Neural cell (in vitro differentiated cells): Measurements from ENCODE around the gene LPP. TPM values are rescaled to one million over a fixed set of nuclear protein-coding genes. Genes with fewer than 3 reads are reported as not detected.

Experiments used
- H2AFZ ChIP-seq: fragments of 200-600, 300-800 bp; sonication (generic), shearing (Covaris generic); 2 replicates; pipeline ENCODE4 v1.6.0; 2014; ENCODE audit warnings: low read depth, mild to moderate bottlenecking, antibody characterized with exemption, low read length, moderate library complexity
- H3F3A ChIP-seq: fragments of 200-600 bp; shearing (Covaris generic); 2 replicates; pipeline ENCODE4 v1.6.1; 2016; ENCODE audit warnings: mild to moderate bottlenecking, moderate library complexity, mixed read lengths, antibody characterized with exemption, low read length; ENCODE audit not compliant: insufficient read depth, poor library complexity, severe bottlenecking
- H3K27ac ChIP-seq: fragments of 200-600, 300-800 bp; sonication (generic), shearing (Covaris generic); 2 replicates; pipeline ENCODE4 v1.5.1; 2014; ENCODE audit warnings: mild to moderate bottlenecking, low read length, moderate library complexity
- H3K27me3 ChIP-seq: fragments of 300-800, 200-600 bp; sonication (generic), shearing (Covaris generic); 2 replicates; pipeline ENCODE4 v1.6.0; 2014; ENCODE audit warnings: mild to moderate bottlenecking, low read depth, low read length, moderate library complexity; ENCODE audit not compliant: insufficient read depth
- H3K36me3 ChIP-seq: fragments of 300-800, 200-600 bp; sonication (generic), shearing (Covaris generic); 2 replicates; pipeline ENCODE4 v1.5.1; 2014; ENCODE audit warnings: mild to moderate bottlenecking, antibody characterized with exemption, low read length, moderate library complexity; ENCODE audit not compliant: insufficient read depth
- H3K4me2 ChIP-seq: fragments of 300-800, 200-600 bp; sonication (generic), shearing (Covaris generic); 2 replicates; pipeline ENCODE4 v1.6.0; 2014; ENCODE audit warnings: mild to moderate bottlenecking, low read length
- H3K4me3 ChIP-seq: fragments of 300-800, 200-600 bp; sonication (generic), shearing (Covaris generic); 2 replicates; pipeline ENCODE4 v1.5.1; 2014; ENCODE audit warnings: mild to moderate bottlenecking, low read length, moderate library complexity
- H3K79me2 ChIP-seq: fragments of 200-600 bp; shearing (Covaris generic); replicated peaks from 2 replicates; pipeline ENCODE4 v1.6.0; 2014; ENCODE audit warnings: mild to moderate bottlenecking, low read length, moderate library complexity; ENCODE audit not compliant: insufficient read depth
- H3K9ac ChIP-seq: fragments of 300-800, 200-600 bp; sonication (generic), shearing (Covaris generic); 2 replicates; pipeline ENCODE4 v1.6.1; 2016; ENCODE audit warnings: mild to moderate bottlenecking, low read length, mixed read lengths
- H3K9me2 ChIP-seq: fragments of 200-600 bp; shearing (Covaris generic); 2 replicates; pipeline ENCODE4 v1.6.1; 2016; ENCODE audit warnings: mild to moderate bottlenecking, low read length, mixed read lengths; ENCODE audit not compliant: insufficient read depth
- H3K9me3 ChIP-seq: fragments of 200-600, 300-800 bp; sonication (generic), shearing (Covaris generic); 2 replicates; pipeline ENCODE4 v1.6.1; 2016; ENCODE audit warnings: mild to moderate bottlenecking, mixed run types, low read length, moderate library complexity, mixed read lengths
- H4K20me1 ChIP-seq: fragments of 200-600 bp; shearing (Covaris generic); 2 replicates; pipeline ENCODE4 v1.6.1; 2016; ENCODE audit warnings: mild to moderate bottlenecking, mixed run types; ENCODE audit not compliant: insufficient read depth
- CTCF ChIP-seq: fragments of 450-650 bp; IDR thresholded peaks from 2 replicates; pipeline ENCODE4 v1.5.1; 2014; ENCODE audit warnings: antibody characterized with exemption, mild to moderate bottlenecking, moderate library complexity; ENCODE audit not compliant: poor library complexity, severe bottlenecking
- EP300 ChIP-seq: fragments of 450-650 bp; conservative IDR thresholded peaks from 2 replicates; pipeline ENCODE4 v1.6.1; 2014; ENCODE audit warnings: antibody characterized with exemption, mild to moderate bottlenecking, moderate library complexity; ENCODE audit not compliant: poor library complexity, severe bottlenecking
- EZH2 ChIP-seq: fragments of 200-600, 300-800 bp; shearing (Covaris generic), sonication (generic); IDR thresholded peaks from 2 replicates; pipeline ENCODE4 v1.6.1; 2014; ENCODE audit warnings: antibody characterized with exemption, low read length, borderline replicate concordance, mild to moderate bottlenecking; ENCODE audit not compliant: insufficient read depth, poor library complexity, severe bottlenecking
- MXI1 ChIP-seq: fragments of 450-650 bp; conservative IDR thresholded peaks from 2 replicates; pipeline ENCODE4 v1.6.1; 2014; ENCODE audit warnings: antibody characterized with exemption, mild to moderate bottlenecking; ENCODE audit not compliant: poor library complexity, severe bottlenecking
- POLR2AphosphoS5 ChIP-seq: IDR thresholded peaks from 2 replicates; pipeline ENCODE4 v1.6.1; 2012
- RAD21 ChIP-seq: fragments of 450-650 bp; conservative IDR thresholded peaks from 2 replicates; pipeline ENCODE4 v1.6.1; 2014; ENCODE audit warnings: antibody characterized with exemption, mild to moderate bottlenecking, moderate library complexity
- REST ChIP-seq: IDR thresholded peaks from 2 replicates; pipeline ENCODE4 v1.6.1; 2012; ENCODE audit warnings: borderline replicate concordance
- SMC3 ChIP-seq: fragments of 450-650 bp; conservative IDR thresholded peaks from 2 replicates; pipeline ENCODE4 v1.6.1; 2014; ENCODE audit warnings: antibody characterized with exemption, mild to moderate bottlenecking, moderate library complexity; ENCODE audit not compliant: poor library complexity
- TAF1 ChIP-seq: IDR thresholded peaks from 2 replicates; pipeline ENCODE4 v1.6.1; 2012; ENCODE audit warnings: low read depth
- polyA plus RNA-seq: library from polyadenylated mRNA; depleted of rRNA; stranded (reverse); fragments of >200 nt; gene quantifications from 2 replicates; pipeline ENCODE4 v1.2.3, GENCODE V29; 2014

LPP gene
- polyA plus RNA-seq, 1 donor from 2014 or later: 3.0 TPM

- Histone ChIP-seq H3K9me3 (no peaks in the 10 kb centered on the region), H3K27me3 (no peaks in the 10 kb centered on the region), H3K79me2 (no peaks in the 10 kb centered on the region), H3K27ac (peak overlapping the region; percentile 91), H3K9me2 (no peaks in the 10 kb centered on the region), H3K36me3 (no peaks in the 10 kb centered on the region), H4K20me1 (no peaks in the 10 kb centered on the region), H2AFZ (no peak overlapping the region), H3K4me2 (no peak overlapping the region), H3K9ac (no peak overlapping the region), H3F3A (no peaks in the 10 kb centered on the region), H3K4me3 (no peak overlapping the region)
- TF ChIP-seq SMC3: no peak
- no peak for TF ChIP-seq MXI1
- TF ChIP-seq EZH2: no peak
- no peak for TF ChIP-seq TAF1
- TF ChIP-seq POLR2AphosphoS5: no peak
Measured at GRCh38 chr3:188435266-188435665, 281.3 kb downstream of the LPP start.

- H3K4me3 ChIP-seq: no peak overlapping the region
- no peaks in the 10 kb centered on the region for H3K9me3 ChIP-seq
- no peaks in the 10 kb centered on the region for H3K27me3 ChIP-seq
- H3K4me2 ChIP-seq: no peak overlapping the region
- TF ChIP-seq TAF1 (no peak), SMC3 (no peak), REST (no peak), EZH2 (no peak), POLR2AphosphoS5 (no peak), EP300 (no peak), CTCF (no peak), MXI1 (no peak), RAD21 (no peak)
- H3F3A ChIP-seq: no peaks in the 10 kb centered on the region
- no peaks in the 10 kb centered on the region for H3K79me2 ChIP-seq
- H3K9me2 ChIP-seq: no peaks in the 10 kb centered on the region
- no peak overlapping the region for H3K27ac ChIP-seq
- H4K20me1 ChIP-seq: no peaks in the 10 kb centered on the region
- no peak overlapping the region for H3K9ac ChIP-seq
- H2AFZ ChIP-seq: no peak overlapping the region
- H3K36me3 ChIP-seq: no peaks in the 10 kb centered on the region
Measured at GRCh38 chr3:188437926-188438325, 284.0 kb downstream of the LPP start.

- H3K36me3 ChIP-seq: no peaks in the 10 kb centered on the region
- H3K9me3 ChIP-seq: no peaks in the 10 kb centered on the region
- no peak for TF ChIP-seq TAF1
- H3K27ac ChIP-seq: no peak overlapping the region
- no peaks in the 10 kb centered on the region for H3K9me2 ChIP-seq
- H3K4me2 ChIP-seq: no peak overlapping the region
- H3F3A ChIP-seq: no peaks in the 10 kb centered on the region
- no peak overlapping the region for H3K4me3 ChIP-seq
- no peaks in the 10 kb centered on the region for H3K27me3 ChIP-seq
- H4K20me1 ChIP-seq: no peaks in the 10 kb centered on the region
- H3K79me2 ChIP-seq: no peaks in the 10 kb centered on the region
- no peak overlapping the region for H2AFZ ChIP-seq
- H3K9ac ChIP-seq: no peak overlapping the region
Measured at GRCh38 chr3:188439080-188439479, 285.1 kb downstream of the LPP start.
